ENCODE data around the gene FUOM.

Gene FUOM
- 3.7 to 5.3 reads per million in 2 donors for total RNA-seq

DNA sequence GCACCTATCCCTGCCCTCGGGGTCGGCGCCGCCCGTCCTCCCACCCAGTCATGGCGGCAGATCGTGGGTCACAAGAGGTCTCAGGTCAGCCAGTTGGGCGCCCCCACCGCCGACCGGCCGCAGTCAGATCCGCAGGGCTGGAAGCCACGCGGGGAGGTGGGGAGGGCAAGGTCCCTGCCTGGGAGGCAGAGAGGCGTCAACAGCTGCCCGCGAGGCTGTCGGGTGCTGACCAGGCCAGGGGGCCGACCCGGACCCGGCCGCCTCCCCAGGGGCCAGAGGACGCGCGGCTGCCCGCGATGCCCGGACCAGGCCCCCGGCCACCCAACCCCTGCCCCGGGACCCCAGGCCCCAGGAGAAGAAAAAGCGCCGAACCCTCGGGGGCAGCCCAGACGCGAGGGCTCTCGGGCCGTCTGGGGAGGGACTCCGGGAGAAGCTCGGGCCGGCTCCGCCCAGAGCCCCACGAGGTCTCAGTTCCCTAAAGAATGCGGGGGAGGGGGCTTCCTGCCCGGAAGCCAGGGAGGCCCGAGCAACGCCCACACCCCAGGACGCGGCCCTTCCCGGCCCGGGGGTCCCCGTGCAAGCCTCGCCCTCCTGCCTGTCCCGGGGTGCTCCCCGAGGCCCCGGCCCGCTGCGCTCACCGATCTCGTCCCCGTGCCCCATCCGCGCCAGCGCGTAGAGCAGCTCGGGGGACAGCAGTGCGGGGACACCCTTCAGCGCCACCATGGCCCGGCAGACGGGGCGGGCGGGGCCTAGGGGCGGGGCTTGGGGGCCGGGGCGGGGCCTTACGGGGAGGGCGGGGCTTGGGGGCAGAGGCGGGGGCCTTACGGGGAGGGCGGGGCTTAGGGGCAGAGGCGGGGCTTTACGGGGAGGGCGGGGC is at the start of gene FUOM:
Gene FUOM, minus strand, starts transcription at position 735 of the 877 bp plus-strand sequence. Its CDS starts 12 bp downstream, at position 723.
- peak; percentile 52 to 72 (median 62) for DNase-seq

DNA sequence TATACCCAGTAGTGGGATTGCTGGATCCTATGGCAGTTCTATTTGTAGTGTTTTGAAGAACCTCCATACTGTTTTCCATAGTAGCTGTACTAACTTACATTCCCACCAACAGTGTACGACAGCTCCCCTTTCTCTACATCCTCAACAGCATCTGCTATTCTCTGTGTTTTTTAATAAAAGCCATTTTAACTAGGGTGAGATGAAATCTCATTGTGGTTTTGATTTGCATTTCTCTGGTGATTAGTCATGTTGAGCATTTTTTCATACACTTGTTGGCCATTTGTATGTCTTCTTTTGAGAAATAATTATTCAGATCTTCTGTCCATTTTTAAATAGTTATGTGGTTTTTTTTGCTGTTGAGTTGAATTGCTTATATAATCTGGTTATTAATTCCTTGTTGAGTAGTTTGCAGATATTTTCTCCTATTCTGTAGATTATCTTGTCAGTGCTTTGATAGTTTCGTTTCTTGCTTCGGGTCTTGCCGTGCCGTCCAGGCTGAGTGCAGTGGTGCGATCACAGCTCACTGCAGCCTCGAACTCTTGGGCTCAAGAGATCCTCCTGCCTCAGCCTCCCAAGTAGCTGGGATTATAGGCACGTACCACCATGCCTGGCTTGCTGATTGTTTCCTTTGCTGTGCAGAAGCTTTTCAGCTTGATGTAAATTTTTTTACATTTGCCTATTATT is 48.2 kb upstream of the FUOM start:
- DNase-seq: peak in 1 of 5 experiments; percentile 49

GRCh38 chr10:133405272-133405671 is 47.5 kb upstream of the FUOM start:
- no peak for DNase-seq

DNA sequence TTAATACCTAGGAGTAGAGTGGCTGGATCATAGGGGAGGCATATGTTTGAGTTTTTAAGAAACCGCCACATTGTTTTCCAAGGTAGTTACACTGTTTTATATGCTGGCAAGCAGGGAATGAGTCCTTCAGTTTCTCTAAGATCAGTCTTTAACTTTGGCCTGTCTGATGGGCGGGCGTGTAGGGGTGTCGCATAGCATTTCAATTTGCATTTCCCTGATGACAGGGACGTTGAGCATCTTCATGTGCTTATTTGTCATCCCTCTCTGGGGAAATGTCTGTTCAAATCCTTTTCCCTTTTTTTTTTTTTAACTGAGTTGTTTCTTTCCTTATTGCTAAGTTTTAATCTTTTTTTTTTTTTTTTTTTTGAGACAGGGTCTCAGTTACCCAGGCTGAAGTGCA is 46.0 kb upstream of the FUOM start:
- DNase-seq: no peak

- DNase-seq: no peak
These were observed 45.5 kb upstream of the FUOM start for GRCh38 chr10:133403359-133403758.

DNA sequence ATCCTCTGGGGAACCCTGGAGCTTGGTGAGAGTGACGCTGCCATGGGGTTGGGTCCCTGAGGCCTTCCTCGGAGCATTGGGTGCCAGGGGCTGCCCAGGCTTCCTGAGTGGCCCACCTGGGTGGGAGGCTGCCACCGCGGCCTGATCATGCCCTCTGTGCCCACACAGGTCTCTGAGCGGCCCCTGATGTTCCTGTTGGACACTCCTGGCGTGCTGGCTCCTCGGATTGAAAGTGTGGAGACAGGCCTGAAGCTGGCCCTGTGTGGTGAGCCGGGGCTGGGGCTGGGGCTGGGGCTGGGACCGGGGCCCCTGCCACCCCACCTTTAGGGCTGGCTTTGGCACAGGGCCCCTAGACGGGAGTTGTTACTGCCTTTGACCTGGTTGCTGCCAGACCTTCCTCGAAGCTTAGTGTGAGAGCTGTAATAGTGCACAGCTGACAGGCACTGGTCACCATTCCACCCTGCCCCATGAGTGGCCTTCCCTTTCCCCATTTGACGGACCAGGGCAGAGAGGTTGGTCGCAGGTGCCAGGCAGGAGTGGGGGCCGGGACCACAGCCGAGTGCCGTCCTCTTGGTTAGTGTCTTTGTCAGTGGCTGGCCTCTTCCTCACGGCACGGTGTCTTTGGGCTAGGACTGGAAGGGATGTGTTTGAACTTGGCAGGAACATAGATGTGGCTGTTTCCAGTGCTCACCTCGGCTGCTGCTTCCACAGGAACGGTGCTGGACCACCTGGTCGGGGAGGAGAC is 44.3 kb upstream of the FUOM start:
- no peak for DNase-seq

DNA sequence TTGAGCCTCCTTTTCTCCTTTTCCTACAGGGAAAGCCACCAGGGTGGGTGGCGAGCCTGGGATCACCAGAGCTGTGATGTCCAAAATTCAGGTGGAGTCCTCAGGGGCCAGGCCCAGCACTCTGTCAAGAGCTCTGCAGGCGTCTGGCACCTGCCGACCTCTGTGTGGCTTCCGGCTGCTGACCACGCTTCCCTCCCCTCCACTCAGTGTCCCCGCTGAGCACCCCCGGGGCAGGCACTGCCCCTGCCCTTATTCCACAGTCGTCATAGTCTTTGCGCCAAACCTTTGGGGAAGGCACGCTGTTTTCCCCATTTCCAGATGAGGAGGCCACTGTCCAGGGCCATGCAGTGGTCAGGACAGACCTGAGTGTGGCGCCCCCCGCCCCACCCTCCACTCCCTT is 43.7 kb upstream of the FUOM start:
- DNase-seq: no peak

DNA sequence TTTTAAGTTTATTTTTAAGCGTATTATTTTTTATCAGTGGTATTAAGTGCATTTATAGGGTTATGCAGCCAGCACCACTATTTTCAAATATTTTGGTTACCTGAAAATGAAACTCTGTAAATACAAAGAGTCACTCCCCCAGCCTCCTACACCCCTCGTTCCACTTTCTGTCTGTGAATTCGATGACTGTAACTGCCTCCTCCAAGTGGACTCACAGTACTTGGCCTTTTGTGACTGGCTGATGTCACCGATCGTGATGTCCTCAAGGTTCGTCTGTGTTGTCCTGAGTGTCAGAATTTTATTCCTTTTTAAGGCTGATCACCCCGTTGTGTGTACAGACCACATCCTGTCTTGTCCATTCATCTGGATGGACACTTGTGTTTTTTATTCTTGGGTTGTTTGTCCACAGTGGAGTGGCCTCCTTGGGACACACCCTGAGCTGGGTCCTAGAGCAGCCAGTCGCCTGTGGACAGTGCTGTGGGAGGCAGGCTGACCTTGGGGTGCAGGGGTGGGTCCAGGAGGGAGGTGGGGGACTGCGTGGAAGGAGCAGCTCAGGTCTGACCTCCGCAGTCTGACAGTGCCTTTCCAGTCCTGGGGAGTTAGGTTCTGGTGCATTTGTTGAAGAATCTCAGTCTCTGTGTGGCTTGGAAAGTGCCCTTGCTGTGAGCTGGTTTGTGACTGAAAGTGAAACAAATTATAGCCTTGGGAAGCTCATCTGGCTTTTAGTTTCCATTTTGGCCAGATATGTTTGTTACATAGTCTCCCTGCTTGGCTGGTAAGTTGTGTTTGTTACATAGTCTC is 43.0 kb upstream of the FUOM start:
- DNase-seq: peak in 1 of 5 experiments; percentile 40

DNA sequence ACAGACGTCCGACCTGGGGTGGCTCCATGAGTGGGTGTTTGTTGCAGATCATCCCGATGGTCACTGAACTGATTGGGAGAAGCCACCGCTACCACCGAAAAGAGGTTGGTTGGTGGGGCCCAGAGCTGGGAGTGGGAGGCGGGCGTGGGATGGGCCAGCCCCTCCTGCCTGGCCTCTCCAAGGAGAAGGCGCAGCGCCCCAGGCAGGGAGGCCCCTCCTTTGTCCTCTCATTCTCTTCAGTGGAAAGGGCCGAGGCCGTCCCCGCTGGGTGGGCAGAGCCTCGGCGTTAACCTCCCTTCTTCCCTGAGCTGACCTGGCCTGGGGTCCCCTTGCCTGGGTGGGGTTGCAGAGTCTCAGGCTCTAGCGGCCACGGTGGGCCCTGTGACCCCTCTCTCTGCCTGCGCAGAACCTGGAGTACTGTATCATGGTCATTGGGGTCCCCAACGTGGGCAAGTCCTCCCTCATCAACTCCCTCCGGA is 41.3 kb upstream of the FUOM start:
- DNase-seq: no peak

GRCh38 chr10:133397938-133398337 is 40.1 kb upstream of the FUOM start:
- DNase-seq: no peak

DNA sequence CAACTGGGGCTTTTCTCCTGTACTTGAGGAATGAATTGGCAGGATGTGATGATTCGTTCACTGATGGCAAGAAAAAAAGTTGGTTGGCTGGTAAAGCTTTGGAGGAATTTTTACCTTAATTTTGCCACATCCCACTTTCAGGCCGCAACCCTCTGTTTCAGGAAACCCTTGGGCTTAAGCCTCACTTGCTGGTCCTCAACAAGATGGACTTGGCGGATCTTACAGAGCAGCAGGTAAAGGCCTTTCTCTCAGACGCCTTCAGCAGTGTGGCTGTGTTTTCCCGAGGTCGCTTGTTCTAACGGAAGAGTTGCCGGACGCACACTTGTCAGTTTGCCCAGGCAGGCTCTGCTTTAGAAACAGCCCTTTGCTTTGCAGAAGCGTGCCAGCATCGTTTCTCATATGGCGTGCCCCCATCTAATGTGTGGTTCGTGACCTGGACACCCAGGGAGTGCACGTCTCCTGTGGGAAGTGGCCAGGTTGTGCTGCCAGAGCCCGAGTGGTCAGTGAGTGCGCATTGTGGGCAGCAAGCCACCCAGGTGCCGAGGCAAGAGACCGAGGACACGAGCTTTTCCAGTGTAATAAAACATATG is 38.3 kb upstream of the FUOM start:
- DNase-seq: no peak

DNA sequence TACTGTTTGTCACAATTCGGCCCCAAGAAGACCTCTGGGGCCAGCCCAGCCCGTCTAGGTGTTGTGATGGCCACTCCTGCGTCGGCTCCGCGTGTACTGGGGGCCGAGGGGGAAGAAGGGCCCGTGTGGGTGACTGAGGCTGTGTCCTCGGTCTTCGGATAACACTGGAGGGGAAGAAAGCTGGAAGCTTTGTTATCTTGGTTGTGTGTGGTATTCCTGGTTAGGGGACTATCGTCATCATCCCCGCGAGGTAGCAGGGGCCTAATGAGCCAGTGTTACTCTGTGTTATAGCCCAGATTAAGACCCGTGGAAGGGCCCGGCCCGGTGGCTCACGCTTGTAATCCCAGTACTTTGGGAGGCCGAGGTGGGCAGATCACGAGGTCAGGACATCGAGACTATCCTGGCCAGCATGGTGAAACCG is 37.0 kb upstream of the FUOM start:
- DNase-seq: no peak

- peak; percentile 87 to 92 (median 91) for DNase-seq
These were observed 36.3 kb upstream of the FUOM start, which contains the start of gene MTG1 for GRCh38 chr10:133394064-133394663. MTG1 (plus strand) TSS chr10:133394157; CDS start chr10:133394221, 64 bp downstream.

DNA sequence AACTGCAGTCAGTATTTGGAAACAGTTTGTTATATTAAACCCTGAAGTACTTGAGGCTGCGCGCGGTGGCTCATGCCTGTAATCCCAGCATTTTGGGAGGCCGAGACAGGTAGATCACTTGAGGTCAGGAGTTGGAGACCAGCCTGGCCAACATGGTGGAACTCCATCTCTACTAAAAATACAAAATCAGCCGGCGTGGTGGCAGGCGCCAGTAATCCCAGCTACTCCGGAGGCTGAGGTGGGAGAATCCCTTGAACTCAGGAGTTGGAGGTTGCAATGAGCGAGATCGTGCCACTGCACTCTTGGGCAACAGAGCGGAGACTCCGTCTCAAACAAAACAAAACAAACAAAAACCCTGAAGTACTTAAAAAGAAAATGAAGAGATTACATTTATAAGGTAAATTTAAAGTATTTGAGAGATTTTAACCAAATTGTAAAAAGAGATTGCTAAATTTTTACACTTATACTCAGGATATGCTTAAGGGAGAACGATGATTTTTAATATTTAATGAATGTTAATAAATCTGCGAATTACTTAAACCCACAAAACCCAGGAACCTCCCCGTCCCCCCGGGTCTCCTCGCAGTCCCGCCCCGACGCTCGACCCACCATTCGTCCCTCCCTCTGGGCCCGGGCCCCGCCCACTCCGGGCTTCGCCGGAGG is 35.7 kb upstream of the FUOM start:
- DNase-seq: no peak

GRCh38 chr10:133391761-133392518 is 34.1 kb upstream of the FUOM start:
- no peak for DNase-seq

DNA sequence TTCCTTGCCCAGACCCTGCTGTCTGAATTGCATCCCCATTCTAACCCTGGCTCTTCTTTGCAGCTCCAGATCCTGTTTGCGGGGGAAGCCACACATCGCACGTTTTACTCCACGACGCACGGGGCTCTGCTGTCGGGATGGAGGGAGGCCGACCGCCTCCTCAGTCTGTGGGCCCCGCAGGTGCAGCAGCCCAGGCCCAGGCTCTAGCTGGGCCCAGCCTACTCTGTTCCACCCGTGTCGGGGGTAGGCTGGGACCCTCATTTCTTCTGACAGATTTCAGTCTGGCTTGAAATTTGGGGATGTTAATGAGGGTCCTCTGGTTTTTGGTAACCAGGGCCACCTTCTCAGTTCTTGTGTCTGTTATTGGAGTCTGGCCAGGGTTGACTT is 33.4 kb upstream of the FUOM start:
- no peak for DNase-seq

- no peak for DNase-seq
These were observed 32.9 kb upstream of the FUOM start for GRCh38 chr10:133390597-133391248.

GRCh38 chr10:133388973-133389818 is 31.4 kb upstream of the FUOM start:
- DNase-seq: peak in 3 of 5 experiments; percentile 15 to 89 (median 49)

Measured in T-helper 2 cell (primary cell).